IMR-90 (cell line): ENCODE measurements around the gene SLC7A7. TPM values are rescaled to one million over a fixed set of nuclear protein-coding genes. Genes with fewer than 3 reads are reported as not detected.

Experiments
- ATAC-seq: fragments of 200-7000 bp; cut with Tn5 transposase; 2 replicates; pipeline ENCODE4 v1.9.1; 2020; ENCODE audit warnings: low read depth, mild to moderate bottlenecking, moderate library complexity
- BruUV-seq: library from RNA; stranded (reverse); fragments of 400-500 nt; replicated peaks from 2 replicates; lab custom pipeline; 2021; lab: Mats Ljungman, UMichigan
- CTCF ChIA-PET: fragments of 300-600 bp; formaldehyde crosslinking; extraction: SDS; loops from one replicate; lab custom pipeline; 2021; ENCODE audit warnings: antibody characterized with exemption; lab: Yijun Ruan, JAX
- POLR2A ChIA-PET: fragments of 300-600 bp; sonication (Branson Sonifier 250); formaldehyde crosslinking; loops from one replicate; lab custom pipeline; 2022; ENCODE audit warnings: antibody characterized with exemption; ENCODE audit not compliant: unreplicated experiment; lab: Charles Lee
- DNase-seq: peaks from one replicate; pipeline ENCODE4 v3.0.0; 2013
- H2AFZ ChIP-seq: replicated peaks from 2 replicates; pipeline ENCODE3; 2013; ENCODE audit warnings: low read length, mild to moderate bottlenecking; ENCODE audit not compliant: poor library complexity
- H2AK5ac ChIP-seq: 2 replicates; pipeline ENCODE4 v1.6.1; 2013; ENCODE audit warnings: low read depth, low read length, inconsistent platforms
- H2AK9ac ChIP-seq: replicated peaks from 2 replicates; pipeline ENCODE3; 2013; ENCODE audit warnings: mild to moderate bottlenecking, low read depth, low read length, moderate library complexity; ENCODE audit not compliant: poor library complexity
- H2BK120ac ChIP-seq: 2 replicates; pipeline ENCODE4 v1.6.1; 2013; ENCODE audit warnings: low read depth, low read length, inconsistent platforms
- H2BK15ac ChIP-seq: 3 replicates; pipeline ENCODE4 v1.6.1; 2013; ENCODE audit warnings: low read depth, low read length, inconsistent platforms
- H2BK20ac ChIP-seq: 2 replicates; pipeline ENCODE4 v1.6.1; 2013; ENCODE audit warnings: low read depth, mild to moderate bottlenecking, inconsistent platforms, low read length, moderate library complexity
- H2BK5ac ChIP-seq: 2 replicates; pipeline ENCODE4 v1.6.1; 2013; ENCODE audit warnings: mild to moderate bottlenecking, low read depth, low read length, inconsistent platforms; ENCODE audit not compliant: poor library complexity, severe bottlenecking
- H3K14ac ChIP-seq: replicated peaks from 2 replicates; pipeline ENCODE4 v1.6.1; 2013; ENCODE audit warnings: low read depth, low read length, inconsistent platforms
- H3K18ac ChIP-seq: 2 replicates; pipeline ENCODE4 v1.6.1; 2013; ENCODE audit warnings: low read depth, low read length, control low read depth
- H3K23ac ChIP-seq: 2 replicates; pipeline ENCODE4 v1.6.1; 2013; ENCODE audit warnings: low read depth, low read length, inconsistent platforms
- H3K27ac ChIP-seq: 2 replicates; pipeline ENCODE4 v1.5.1; 2013; ENCODE audit warnings: mild to moderate bottlenecking, control low read depth, low read length; ENCODE audit not compliant: insufficient read depth
- H3K27me3 ChIP-seq: 2 replicates; pipeline ENCODE4 v1.6.1; 2013; ENCODE audit warnings: low read length; ENCODE audit not compliant: control insufficient read depth, insufficient read depth
- H3K36me3 ChIP-seq: 2 replicates; pipeline ENCODE4 v1.6.1; 2013; ENCODE audit warnings: low read length, mixed read lengths; ENCODE audit not compliant: control insufficient read depth, insufficient read depth
- H3K4ac ChIP-seq: 2 replicates; pipeline ENCODE4 v1.6.1; 2013; ENCODE audit warnings: low read depth, low read length, inconsistent platforms
- H3K4me1 ChIP-seq: 2 replicates; pipeline ENCODE4 v1.6.1; 2013; ENCODE audit warnings: low read length, mixed read lengths; ENCODE audit not compliant: control insufficient read depth, insufficient read depth
- H3K4me2 ChIP-seq: 2 replicates; pipeline ENCODE4 v1.6.1; 2013; ENCODE audit warnings: low read depth, mild to moderate bottlenecking, control low read depth, low read length, moderate library complexity
- H3K4me3 ChIP-seq: 2 replicates; pipeline ENCODE4 v1.5.1; 2013; ENCODE audit warnings: low read depth, mild to moderate bottlenecking, control low read depth, low read length, moderate library complexity; ENCODE audit not compliant: insufficient read depth
- H3K56ac ChIP-seq: 2 replicates; pipeline ENCODE4 v1.6.1; 2013; ENCODE audit warnings: low read length, inconsistent platforms; ENCODE audit not compliant: insufficient read depth; ENCODE audit errors: extremely low read depth
- H3K79me1 ChIP-seq, 2 experiments: 2 replicates each; pipeline ENCODE4 v1.6.1; 2013; ENCODE audit warnings: low read length in 2 of 2, inconsistent platforms in 1 of 2, low read depth in 1 of 2
- H3K9ac ChIP-seq: 2 replicates; pipeline ENCODE4 v1.6.1; 2013; ENCODE audit warnings: low read depth, low read length, control low read depth
- H3K9me1 ChIP-seq: 2 replicates; pipeline ENCODE4 v1.6.1; 2013; ENCODE audit warnings: low read length, inconsistent platforms; ENCODE audit not compliant: insufficient read depth
- H3K9me3 ChIP-seq: 2 replicates; pipeline ENCODE4 v1.6.1; 2013; ENCODE audit warnings: low read length; ENCODE audit not compliant: control insufficient read depth, insufficient read depth
- H4K20me1 ChIP-seq: 2 replicates; pipeline ENCODE4 v1.6.1; 2013; ENCODE audit warnings: low read length, inconsistent platforms; ENCODE audit not compliant: insufficient read depth
- H4K5ac ChIP-seq: 2 replicates; pipeline ENCODE4 v1.6.1; 2013; ENCODE audit warnings: mild to moderate bottlenecking, low read depth, low read length, control low read depth
- H4K8ac ChIP-seq, 2 experiments: 2 replicates each; pipeline ENCODE4 v1.6.1; 2013; ENCODE audit warnings: low read depth in 2 of 2, low read length in 2 of 2, control low read depth in 1 of 2, inconsistent platforms in 1 of 2
- H4K91ac ChIP-seq: 2 replicates; pipeline ENCODE4 v1.6.1; 2013; ENCODE audit warnings: low read depth, low read length, inconsistent platforms; ENCODE audit not compliant: insufficient read depth
- BHLHE40 ChIP-seq: fragments of 150-350 bp; IDR thresholded peaks from 2 replicates; pipeline ENCODE4 v1.6.1; 2016; ENCODE audit warnings: mild to moderate bottlenecking, low read depth, low read length
- CEBPB ChIP-seq: IDR thresholded peaks from 2 replicates; pipeline ENCODE4 v1.6.1; 2012; ENCODE audit warnings: low read depth, low read length, improper control_type of control experiment
- CHD1 ChIP-seq: IDR thresholded peaks from 2 replicates; pipeline ENCODE4 v1.6.1; 2012; ENCODE audit warnings: low read depth, low read length, improper control_type of control experiment
- CTCF ChIP-seq: conservative IDR thresholded peaks from 2 replicates; pipeline ENCODE4 v1.5.1; 2012; ENCODE audit warnings: mild to moderate bottlenecking, low read depth, low read length, improper control_type of control experiment
- ELK1 ChIP-seq: fragments of 150-350 bp; IDR thresholded peaks from 2 replicates; pipeline ENCODE4 v1.6.1; 2016; ENCODE audit warnings: low read depth, mild to moderate bottlenecking, low read length, moderate library complexity, borderline replicate concordance
- FOS ChIP-seq: fragments of 150-350 bp; IDR thresholded peaks from 2 replicates; pipeline ENCODE4 v1.6.1; 2016; ENCODE audit warnings: low read depth, low read length
- MAFK ChIP-seq: IDR thresholded peaks from 2 replicates; pipeline ENCODE4 v1.6.1; 2012; ENCODE audit warnings: low read depth, low read length, improper control_type of control experiment
- MAZ ChIP-seq: IDR thresholded peaks from 2 replicates; pipeline ENCODE4 v1.6.1; 2012; ENCODE audit warnings: low read depth, mild to moderate bottlenecking, low read length, improper control_type of control experiment, moderate library complexity, borderline replicate concordance
- MXI1 ChIP-seq: IDR thresholded peaks from 2 replicates; pipeline ENCODE4 v1.6.1; 2012; ENCODE audit warnings: low read depth, mild to moderate bottlenecking, low read length, moderate library complexity, borderline replicate concordance
- NFE2L2 ChIP-seq: fragments of 150-350 bp; IDR thresholded peaks from 2 replicates; pipeline ENCODE4 v1.6.1; 2016; ENCODE audit warnings: low read depth, mild to moderate bottlenecking, low read length
- POLR2A ChIP-seq: IDR thresholded peaks from 2 replicates; pipeline ENCODE4 v1.6.1; 2012; ENCODE audit warnings: mild to moderate bottlenecking, low read depth, low read length
- RAD21 ChIP-seq: IDR thresholded peaks from 2 replicates; pipeline ENCODE4 v1.6.1; 2012; ENCODE audit warnings: low read length, improper control_type of control experiment
- RCOR1 ChIP-seq: IDR thresholded peaks from 2 replicates; pipeline ENCODE4 v1.6.1; 2012; ENCODE audit warnings: mild to moderate bottlenecking, low read length, improper control_type of control experiment; ENCODE audit not compliant: insufficient replicate concordance
- RFX5 ChIP-seq: IDR thresholded peaks from 2 replicates; pipeline ENCODE4 v1.8.0; 2012; ENCODE audit warnings: low read depth, mild to moderate bottlenecking, low read length, moderate library complexity
- SMC3 ChIP-seq: fragments of 150-350 bp; IDR thresholded peaks from 2 replicates; pipeline ENCODE4 v1.6.1; 2016; ENCODE audit warnings: low read depth, mild to moderate bottlenecking, antibody characterized with exemption, low read length, moderate library complexity
- USF2 ChIP-seq: fragments of 150-350 bp; IDR thresholded peaks from 2 replicates; pipeline ENCODE4 v1.6.1; 2017; ENCODE audit warnings: mild to moderate bottlenecking, antibody characterized with exemption, low read length, low read depth
- WGBS, 2 experiments: methylation state at CpG; one replicate each; pipeline versions ENCODE4 v1.1.5 to v1.1.7; 2013; ENCODE audit warnings: missing lambda C conversion rate in 2 of 2; ENCODE audit not compliant: insufficient read length in 1 of 2; ENCODE audit errors: extremely low coverage in 2 of 2; 5-methylcytosine and 5-hydroxymethylcytosine counted together
- dilution Hi-C: fragments of 300-500 bp; cut with HindIII; formaldehyde crosslinking; loops from one replicate; pipeline ENCODE4 v1.14.3; 2018; ENCODE audit warnings: low sequenced_read_pairs; ENCODE audit not compliant: unreplicated experiment
- in situ Hi-C: fragments of 300-500 bp; cut with MboI; formaldehyde crosslinking; loops from 3 replicates; pipeline ENCODE4 v1.14.3; 2019; ENCODE audit warnings: low sequenced_read_pairs, inconsistent platforms, mixed read lengths
- intact Hi-C: fragments of 100-400 bp; cut with micrococcal nuclease; formaldehyde crosslinking; loops from 2 replicates; pipeline ENCODE4 v1.10.0; 2022
- polyA plus RNA-seq, 3 experiments: library from polyadenylated mRNA; depleted of rRNA; stranded (reverse); fragments of >200 nt; gene quantifications; 2 replicates each; pipeline ENCODE4 v1.2.3, GENCODE V29; 2012; ENCODE audit warnings: low replicate concordance in 1 of 3
- total RNA-seq: library from RNA; depleted of rRNA; stranded (reverse); fragments of >200 nt; gene quantifications from 2 replicates; pipeline ENCODE4 v1.2.3, GENCODE V29; 2012

Gene SLC7A7
- total and polyA plus RNA-seq, 2 of the 4 experiments (the other 2 are of a cell fraction), result 1.8 to 2.0 TPM

GRCh38 chr14:22753586-22753985, 61.6 kb downstream of the SLC7A7 start:
- BruUV-seq, result no TSS peak
- no peak overlapping the region for H4K5ac ChIP-seq
- WGBS, 2 experiments, result 67% methylated on average over 5 of the region's 6 CpGs; no CpG with 5 or more reads in 1 of the 2 experiments
- CTCF ChIA-PET, result no interaction called here
- no peak overlapping the region for H3K14ac ChIP-seq
- ATAC-seq (no peak), DNase-seq (no peak)
- H2BK20ac ChIP-seq, result no peak overlapping the region
- no peak overlapping the region for H2AFZ ChIP-seq
- H3K23ac ChIP-seq, result no peak overlapping the region
- in situ Hi-C loops, result no loop called here
- POLR2A ChIA-PET, result no interaction called here
- intact Hi-C loops, result no loop called here
- dilution Hi-C loops, result no loop called here
- H3K9me1 ChIP-seq, result no peaks in the 10 kb centered on the region
- no peak for TF ChIP-seq CHD1
- TF ChIP-seq NFE2L2, result no peak
- TF ChIP-seq ELK1, result no peak
- no peak for TF ChIP-seq BHLHE40
- no peak for TF ChIP-seq MAZ
- TF ChIP-seq POLR2A, result no peak
- TF ChIP-seq RCOR1, result no peak
- no peak for TF ChIP-seq RFX5
- TF ChIP-seq MXI1, result no peak
- no peak for TF ChIP-seq RAD21
- TF ChIP-seq USF2, result no peak
- no peak for TF ChIP-seq MAFK
- TF ChIP-seq FOS, result no peak
- no peak for TF ChIP-seq CEBPB
- no peak for TF ChIP-seq SMC3
- TF ChIP-seq CTCF, result no peak
- H4K91ac ChIP-seq, result no peak overlapping the region
- H4K8ac ChIP-seq, result no peak overlapping the region
- no peak overlapping the region for H2AK9ac ChIP-seq
- H3K27me3 ChIP-seq, result peaks cover 12% of the 10 kb centered on the region
- no peaks in the 10 kb centered on the region for H3K9me3 ChIP-seq
- no peaks in the 10 kb centered on the region for H3K36me3 ChIP-seq
- no peak overlapping the region for H3K9ac ChIP-seq
- H2AK5ac ChIP-seq, result no peak overlapping the region
- no peak overlapping the region for H2BK5ac ChIP-seq
- H4K20me1 ChIP-seq, result no peaks in the 10 kb centered on the region
- no peaks in the 10 kb centered on the region for H3K79me1 ChIP-seq
- H3K4me2 ChIP-seq, result no peak overlapping the region
- no peaks in the 10 kb centered on the region for H3K4me1 ChIP-seq
- no peak overlapping the region for H3K18ac ChIP-seq
- H3K4me3 ChIP-seq, result no peak overlapping the region
- H3K56ac ChIP-seq, result no peak overlapping the region
- no peak overlapping the region for H3K4ac ChIP-seq
- H3K27ac ChIP-seq, result no peak overlapping the region
- H2BK15ac ChIP-seq, result no peak overlapping the region
- no peak overlapping the region for H2BK120ac ChIP-seq
